HepG2 (cell line): Measurements from ENCODE around the gene NUDT13. TPM values are rescaled to one million over a fixed set of nuclear protein-coding genes. Genes with fewer than 3 reads are reported as not detected.

Experiments used
- ATRX ChIP-seq: sonication (generic); formaldehyde crosslinking; IDR thresholded peaks from 2 replicates; pipeline ENCODE4 v1.4.0; 2020; ENCODE audit warnings: missing genetic modification reagents, borderline replicate concordance
- FOXK1 ChIP-seq: sonication (generic); formaldehyde crosslinking; IDR thresholded peaks from 2 replicates; pipeline ENCODE4 v1.4.0; 2020; ENCODE audit warnings: low read depth, missing genetic modification reagents, borderline replicate concordance
- FOXO1 ChIP-seq: sonication (generic); formaldehyde crosslinking; IDR thresholded peaks from 2 replicates; pipeline ENCODE4 v1.4.0; 2020; ENCODE audit warnings: missing genetic modification reagents
- IKZF1 ChIP-seq: fragments of 450-650 bp; IDR thresholded peaks from 2 replicates; pipeline ENCODE4 v1.7.1; 2016
- MAFG ChIP-seq: sonication (generic); formaldehyde crosslinking; IDR thresholded peaks from 2 replicates; pipeline ENCODE4 v1.5.1; 2020; ENCODE audit warnings: mild to moderate bottlenecking, missing genetic modification reagents
- MED8 ChIP-seq: sonication (generic); formaldehyde crosslinking; IDR thresholded peaks from 2 replicates; pipeline ENCODE4 v1.8.1; 2023; ENCODE audit warnings: mild to moderate bottlenecking, missing genetic modification reagents; ENCODE audit not compliant: insufficient replicate concordance
- NR1H2 ChIP-seq: sonication (generic); formaldehyde crosslinking; IDR thresholded peaks from 2 replicates; pipeline ENCODE4 v1.8.1; 2022; ENCODE audit warnings: low read depth, missing genetic modification reagents, borderline replicate concordance
- POLR2AphosphoS5 ChIP-seq: IDR thresholded peaks from 2 replicates; pipeline ENCODE4 v1.6.1; 2012; ENCODE audit warnings: low read depth, low read length
- SP4 ChIP-seq: sonication (generic); formaldehyde crosslinking; IDR thresholded peaks from 2 replicates; pipeline ENCODE4 v1.8.1; 2023; ENCODE audit warnings: mild to moderate bottlenecking, missing genetic modification reagents
- TRIM24 ChIP-seq: sonication (generic); formaldehyde crosslinking; IDR thresholded peaks from 2 replicates; pipeline ENCODE4 v1.8.0; 2022; ENCODE audit warnings: mild to moderate bottlenecking, missing genetic modification reagents
- ZBTB38 ChIP-seq: sonication (generic); formaldehyde crosslinking; IDR thresholded peaks from 2 replicates; pipeline ENCODE4 v1.5.1; 2020; ENCODE audit warnings: mild to moderate bottlenecking, missing genetic modification reagents
- ZFP62 ChIP-seq: sonication (generic); formaldehyde crosslinking; IDR thresholded peaks from 2 replicates; pipeline ENCODE4 v1.4.0; 2020; ENCODE audit warnings: missing genetic modification reagents
- ZNF121 ChIP-seq: sonication (generic); formaldehyde crosslinking; IDR thresholded peaks from 2 replicates; pipeline ENCODE4 v1.5.0; 2020; ENCODE audit warnings: mild to moderate bottlenecking, missing genetic modification reagents
- ZNF124 ChIP-seq: sonication (generic); formaldehyde crosslinking; IDR thresholded peaks from 2 replicates; pipeline ENCODE4 v1.4.0; 2020; ENCODE audit warnings: missing genetic modification reagents
- ZNF160 ChIP-seq: sonication (generic); formaldehyde crosslinking; IDR thresholded peaks from 2 replicates; pipeline ENCODE4 v1.8.0; 2022; ENCODE audit warnings: mild to moderate bottlenecking, inconsistent platforms, missing genetic modification reagents
- ZNF354B ChIP-seq: sonication (generic); formaldehyde crosslinking; IDR thresholded peaks from 2 replicates; pipeline ENCODE4 v1.8.0; 2022; ENCODE audit warnings: mild to moderate bottlenecking, missing genetic modification reagents
- ZNF567 ChIP-seq: sonication (generic); formaldehyde crosslinking; IDR thresholded peaks from 2 replicates; pipeline ENCODE4 v1.8.1; 2023; ENCODE audit warnings: mild to moderate bottlenecking, missing genetic modification reagents, borderline replicate concordance
- ZNF788 ChIP-seq: sonication (generic); formaldehyde crosslinking; IDR thresholded peaks from 2 replicates; pipeline ENCODE4 v1.5.0; 2020; ENCODE audit warnings: mild to moderate bottlenecking, missing genetic modification reagents, borderline replicate concordance
- polyA plus RNA-seq, 8 experiments: library from polyadenylated mRNA; depleted of rRNA in 3 of 8; stranded (reverse) in 7 of 8; unstranded in 1 of 8; fragments of >200 nt; fragmentation: Illumina TruSeq in 4 of 8; extraction: Trizol in 4 of 8; gene quantifications; 2 replicates each; pipeline versions ENCODE4 v1.2.1 to v1.2.3, GENCODE V29; 2011 to 2016; ENCODE audit warnings: low read depth in 4 of 8, missing spikeins in 1 of 8, mixed read lengths in 1 of 8; ENCODE audit not compliant: insufficient read depth in 1 of 8
- total RNA-seq, 5 experiments: library from RNA; depleted of rRNA; stranded (reverse); fragments of >200 nt; fragmentation: Illumina TruSeq; extraction: Trizol; gene quantifications; 2 replicates each; pipeline ENCODE4 v1.2.3, GENCODE V29; 2016; ENCODE audit warnings: low read depth in 1 of 5
- TF ChIP-seq, protein P1 (sequence below): fragments of 450-650 bp; IDR thresholded peaks from 2 replicates; pipeline ENCODE4 v1.6.1; 2017
- TF ChIP-seq, protein P2 (sequence below): IDR thresholded peaks from 2 replicates; pipeline ENCODE4 v1.6.1; 2016
- TF ChIP-seq, protein P3 (sequence below): sonication (generic); formaldehyde crosslinking; IDR thresholded peaks from 2 replicates; pipeline ENCODE4 v1.9.0; 2021; ENCODE audit warnings: missing genetic modification reagents, borderline replicate concordance
- TF ChIP-seq, protein P4 (sequence below): sonication (generic); formaldehyde crosslinking; IDR thresholded peaks from 2 replicates; pipeline ENCODE4 v1.4.0; 2020; ENCODE audit warnings: missing genetic modification reagents, borderline replicate concordance

Gene NUDT13
- total and polyA plus RNA-seq, 2 of the 13 experiments (the other 11 are each of a cell fraction or from before 2014, with no cell fraction given) = 4.2 to 6.5 TPM

DNA sequence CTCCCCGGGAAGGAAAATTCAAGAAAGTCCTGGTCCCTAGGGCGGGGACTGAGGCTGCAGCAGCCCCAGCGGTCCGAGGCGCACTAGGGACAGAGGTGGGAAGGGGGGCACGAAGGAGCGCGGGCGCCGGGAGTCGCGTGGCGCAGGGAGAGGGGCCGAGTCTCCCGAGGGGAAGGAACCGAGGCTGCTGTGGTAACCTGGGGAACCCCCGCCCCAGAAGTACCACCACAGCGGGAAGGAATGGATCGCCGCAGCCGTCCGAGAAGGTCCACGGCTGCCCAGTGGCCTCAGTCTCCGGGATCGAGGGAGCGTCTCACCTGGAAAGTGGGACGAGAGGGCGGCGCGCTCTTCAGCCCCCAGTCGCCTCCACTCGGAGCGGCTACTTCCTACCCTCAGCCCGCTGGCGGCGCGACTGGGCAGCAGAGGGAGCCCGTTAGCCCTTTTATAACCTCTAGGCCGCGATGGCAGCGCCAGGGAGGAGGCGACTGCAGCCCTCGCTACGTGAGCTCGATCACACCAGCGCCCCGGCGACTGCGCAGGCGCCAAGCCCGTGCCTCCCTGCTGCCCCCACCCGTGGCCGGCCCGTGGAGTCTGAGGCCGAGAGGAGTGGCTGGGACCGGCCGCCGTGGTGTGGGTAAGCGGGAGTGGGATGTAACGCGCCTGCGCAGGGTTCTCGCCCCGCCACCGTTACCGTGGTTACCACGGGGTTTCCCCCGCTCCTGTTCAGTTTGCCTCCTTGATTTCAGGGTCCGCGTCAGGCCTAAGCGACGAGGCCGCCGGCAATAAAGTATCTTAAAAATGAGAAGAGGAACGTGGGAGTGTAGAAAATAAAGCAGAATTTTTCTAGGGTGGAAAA lies 13.6 kb upstream of the NUDT13 start, which contains the start of gene P4HA1 (continued):
- TF ChIP-seq IKZF1 = no peak
- peak; percentile 64; the same call in 1 of the 2 replicates for TF ChIP-seq ZNF121 (CRISPR knock-in tag)
- peak; percentile 82 for TF ChIP-seq ZNF160 (CRISPR knock-in tag)
- peak; percentile 78; the same call in 1 of the 2 replicates for TF ChIP-seq ZNF124 (CRISPR knock-in tag)
- peak; percentile 60; the same call in 1 of the 2 replicates for TF ChIP-seq SP4 (CRISPR knock-in tag)
- TF ChIP-seq FOXO1 (CRISPR knock-in tag) = peak; percentile 64; the same call in 1 of the 2 replicates
- TF ChIP-seq ZBTB38 = peak; percentile 90
- TF ChIP-seq, protein P1, sequence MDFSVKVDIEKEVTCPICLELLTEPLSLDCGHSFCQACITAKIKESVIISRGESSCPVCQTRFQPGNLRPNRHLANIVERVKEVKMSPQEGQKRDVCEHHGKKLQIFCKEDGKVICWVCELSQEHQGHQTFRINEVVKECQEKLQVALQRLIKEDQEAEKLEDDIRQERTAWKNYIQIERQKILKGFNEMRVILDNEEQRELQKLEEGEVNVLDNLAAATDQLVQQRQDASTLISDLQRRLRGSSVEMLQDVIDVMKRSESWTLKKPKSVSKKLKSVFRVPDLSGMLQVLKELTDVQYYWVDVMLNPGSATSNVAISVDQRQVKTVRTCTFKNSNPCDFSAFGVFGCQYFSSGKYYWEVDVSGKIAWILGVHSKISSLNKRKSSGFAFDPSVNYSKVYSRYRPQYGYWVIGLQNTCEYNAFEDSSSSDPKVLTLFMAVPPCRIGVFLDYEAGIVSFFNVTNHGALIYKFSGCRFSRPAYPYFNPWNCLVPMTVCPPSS = no peak
- TF ChIP-seq NR1H2 (CRISPR knock-in tag) = no peak
- TF ChIP-seq MED8 = peak; percentile 59
- TF ChIP-seq, protein P2, sequence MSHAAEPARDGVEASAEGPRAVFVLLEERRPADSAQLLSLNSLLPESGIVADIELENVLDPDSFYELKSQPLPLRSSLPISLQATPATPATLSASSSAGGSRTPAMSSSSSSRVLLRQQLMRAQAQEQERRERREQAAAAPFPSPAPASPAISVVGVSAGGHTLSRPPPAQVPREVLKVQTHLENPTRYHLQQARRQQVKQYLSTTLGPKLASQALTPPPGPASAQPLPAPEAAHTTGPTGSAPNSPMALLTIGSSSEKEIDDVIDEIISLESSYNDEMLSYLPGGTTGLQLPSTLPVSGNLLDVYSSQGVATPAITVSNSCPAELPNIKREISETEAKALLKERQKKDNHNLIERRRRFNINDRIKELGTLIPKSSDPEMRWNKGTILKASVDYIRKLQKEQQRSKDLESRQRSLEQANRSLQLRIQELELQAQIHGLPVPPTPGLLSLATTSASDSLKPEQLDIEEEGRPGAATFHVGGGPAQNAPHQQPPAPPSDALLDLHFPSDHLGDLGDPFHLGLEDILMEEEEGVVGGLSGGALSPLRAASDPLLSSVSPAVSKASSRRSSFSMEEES (CRISPR knock-in tag) = 0 out of 2 replicates have a peak, but pooled peaks have one; percentile 29
- no peak for TF ChIP-seq ATRX (CRISPR knock-in tag)
- 0 out of 2 replicates have a peak, but pooled peaks have one; percentile 21 for TF ChIP-seq FOXK1 (CRISPR knock-in tag)
- peak; percentile 94; the same call in 1 of the 2 replicates for TF ChIP-seq ZNF788 (CRISPR knock-in tag)
- TF ChIP-seq, protein P3, sequence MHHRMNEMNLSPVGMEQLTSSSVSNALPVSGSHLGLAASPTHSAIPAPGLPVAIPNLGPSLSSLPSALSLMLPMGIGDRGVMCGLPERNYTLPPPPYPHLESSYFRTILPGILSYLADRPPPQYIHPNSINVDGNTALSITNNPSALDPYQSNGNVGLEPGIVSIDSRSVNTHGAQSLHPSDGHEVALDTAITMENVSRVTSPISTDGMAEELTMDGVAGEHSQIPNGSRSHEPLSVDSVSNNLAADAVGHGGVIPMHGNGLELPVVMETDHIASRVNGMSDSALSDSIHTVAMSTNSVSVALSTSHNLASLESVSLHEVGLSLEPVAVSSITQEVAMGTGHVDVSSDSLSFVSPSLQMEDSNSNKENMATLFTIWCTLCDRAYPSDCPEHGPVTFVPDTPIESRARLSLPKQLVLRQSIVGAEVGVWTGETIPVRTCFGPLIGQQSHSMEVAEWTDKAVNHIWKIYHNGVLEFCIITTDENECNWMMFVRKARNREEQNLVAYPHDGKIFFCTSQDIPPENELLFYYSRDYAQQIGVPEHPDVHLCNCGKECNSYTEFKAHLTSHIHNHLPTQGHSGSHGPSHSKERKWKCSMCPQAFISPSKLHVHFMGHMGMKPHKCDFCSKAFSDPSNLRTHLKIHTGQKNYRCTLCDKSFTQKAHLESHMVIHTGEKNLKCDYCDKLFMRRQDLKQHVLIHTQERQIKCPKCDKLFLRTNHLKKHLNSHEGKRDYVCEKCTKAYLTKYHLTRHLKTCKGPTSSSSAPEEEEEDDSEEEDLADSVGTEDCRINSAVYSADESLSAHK (CRISPR knock-in tag) = no peak
- TF ChIP-seq POLR2AphosphoS5 = peak; percentile 98
- TF ChIP-seq ZNF567 (CRISPR knock-in tag) = no peak; the same call in 1 of the 2 replicates
- TF ChIP-seq TRIM24 (CRISPR knock-in tag) = no peak
- TF ChIP-seq ZNF354B (CRISPR knock-in tag) = peak; percentile 56; the same call in 1 of the 2 replicates
- TF ChIP-seq, protein P4, sequence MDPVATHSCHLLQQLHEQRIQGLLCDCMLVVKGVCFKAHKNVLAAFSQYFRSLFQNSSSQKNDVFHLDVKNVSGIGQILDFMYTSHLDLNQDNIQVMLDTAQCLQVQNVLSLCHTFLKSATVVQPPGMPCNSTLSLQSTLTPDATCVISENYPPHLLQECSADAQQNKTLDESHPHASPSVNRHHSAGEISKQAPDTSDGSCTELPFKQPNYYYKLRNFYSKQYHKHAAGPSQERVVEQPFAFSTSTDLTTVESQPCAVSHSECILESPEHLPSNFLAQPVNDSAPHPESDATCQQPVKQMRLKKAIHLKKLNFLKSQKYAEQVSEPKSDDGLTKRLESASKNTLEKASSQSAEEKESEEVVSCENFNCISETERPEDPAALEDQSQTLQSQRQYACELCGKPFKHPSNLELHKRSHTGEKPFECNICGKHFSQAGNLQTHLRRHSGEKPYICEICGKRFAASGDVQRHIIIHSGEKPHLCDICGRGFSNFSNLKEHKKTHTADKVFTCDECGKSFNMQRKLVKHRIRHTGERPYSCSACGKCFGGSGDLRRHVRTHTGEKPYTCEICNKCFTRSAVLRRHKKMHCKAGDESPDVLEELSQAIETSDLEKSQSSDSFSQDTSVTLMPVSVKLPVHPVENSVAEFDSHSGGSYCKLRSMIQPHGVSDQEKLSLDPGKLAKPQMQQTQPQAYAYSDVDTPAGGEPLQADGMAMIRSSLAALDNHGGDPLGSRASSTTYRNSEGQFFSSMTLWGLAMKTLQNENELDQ (CRISPR knock-in tag) = no peak
- TF ChIP-seq MAFG (CRISPR knock-in tag) = no peak
- no peak for TF ChIP-seq ZFP62 (CRISPR knock-in tag)
